ENCODE results near the gene UGP2. TPM values are rescaled to one million over a fixed set of nuclear protein-coding genes. Genes with fewer than 3 reads are reported as not detected.
"Not testable (repeated sequence)": the region's sequence is repeated elsewhere in the genome, so short reads cannot be mapped to it uniquely, and the experiment has no call there.

The UGP2 gene
- 83.9 TPM for total RNA-seq

GRCh38 chr2:63841254-63842022 lies at the start of gene UGP2:
Gene UGP2, plus strand, starts transcription at chr2:63841896. Its CDS starts 290 bp downstream, at chr2:63842186.
- DNase-seq, result peak; percentile 71

- no peak for DNase-seq
Observed at GRCh38 chr2:63792530-63792929, 49.2 kb upstream of the UGP2 start.

DNA sequence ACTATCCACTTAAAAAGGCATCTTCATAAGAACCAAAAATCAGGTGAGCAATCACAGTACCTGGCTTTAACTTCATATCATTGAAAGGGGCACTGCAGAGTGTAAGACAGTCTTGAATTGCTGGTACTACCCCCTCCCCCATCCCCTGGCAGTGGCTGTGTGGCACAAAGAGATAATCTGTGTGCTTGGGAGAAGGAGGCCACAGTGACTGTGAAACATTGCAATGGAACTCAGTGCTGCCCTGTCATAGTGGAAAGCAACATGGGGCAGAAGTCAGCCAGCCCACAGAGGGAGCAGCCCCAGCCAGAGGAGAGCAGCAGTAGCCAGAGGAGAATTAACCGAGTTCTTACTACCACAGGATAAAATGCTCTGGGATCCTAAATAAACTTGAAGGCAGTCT lies 45.3 kb upstream of the UGP2 start:
- DNase-seq, result no peak

DNA sequence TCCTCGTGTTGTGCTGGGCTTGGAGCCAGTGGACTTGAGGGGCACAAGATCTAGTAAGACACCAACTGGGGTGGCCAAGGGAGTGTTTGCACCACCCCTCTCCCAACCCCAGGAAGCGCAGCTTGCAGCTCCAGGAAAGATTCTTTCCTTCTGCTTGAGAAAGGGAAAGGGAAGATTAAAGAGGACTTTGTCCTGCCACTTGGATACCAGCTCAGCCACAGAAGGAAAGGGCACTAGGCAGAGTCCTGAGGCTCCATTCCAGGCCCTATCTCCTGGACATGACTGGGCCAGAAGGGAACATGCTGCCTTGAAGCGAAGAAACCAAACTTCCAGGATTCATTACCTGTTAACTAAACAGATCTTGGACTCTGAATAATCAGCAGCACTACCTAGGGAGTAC lies 44.9 kb upstream of the UGP2 start:
- DNase-seq, result no peak

DNA sequence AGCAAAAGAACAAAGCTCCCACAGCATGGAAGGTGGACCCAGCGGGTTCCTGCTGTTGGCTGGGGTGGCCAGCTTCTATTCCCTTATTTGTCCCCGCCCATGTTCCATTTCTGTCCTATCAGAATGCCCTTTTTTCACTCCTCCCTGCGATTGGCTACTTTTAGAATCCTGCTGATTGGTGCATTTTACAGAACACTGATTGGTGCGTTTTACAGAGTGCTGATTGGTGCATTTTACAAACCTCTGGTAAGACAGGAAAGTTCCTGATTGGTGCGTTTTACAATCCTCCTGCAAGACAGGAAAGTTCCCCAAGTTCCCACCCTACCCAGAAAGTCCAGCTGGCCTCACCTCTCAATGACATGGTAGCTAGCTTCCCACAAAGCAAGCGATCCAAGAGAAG lies 40.2 kb upstream of the UGP2 start:
- no peak for DNase-seq

- DNase-seq, result no peak
Observed at GRCh38 chr2:63805412-63805811, 36.3 kb upstream of the UGP2 start.

- DNase-seq, result not testable (repeated sequence)
Observed at GRCh38 chr2:63808036-63808435, 33.7 kb upstream of the UGP2 start.

- not testable (repeated sequence) for DNase-seq
Observed at GRCh38 chr2:63808911-63809310, 32.8 kb upstream of the UGP2 start.

- no peak for DNase-seq
Observed at GRCh38 chr2:63811063-63811462, 30.6 kb upstream of the UGP2 start.

DNA sequence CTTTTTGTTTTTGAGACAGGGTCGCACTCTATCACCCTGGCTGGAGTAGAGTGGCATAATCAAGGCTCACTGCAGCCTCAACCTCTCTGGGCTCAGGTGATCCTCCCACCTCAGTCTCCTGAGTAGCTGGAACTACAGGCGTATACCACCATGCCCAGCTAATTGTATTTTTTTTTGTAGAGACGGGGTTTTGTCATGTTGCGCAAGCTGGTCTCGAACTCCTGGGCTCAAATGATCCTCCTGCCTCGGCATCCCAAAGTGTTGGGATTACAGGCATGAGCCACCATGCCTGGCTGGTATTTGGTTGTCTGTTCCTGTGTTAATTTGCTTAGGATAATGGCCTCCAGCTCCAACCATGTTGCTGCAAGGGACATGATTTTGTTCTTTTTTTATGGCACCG lies 29.8 kb upstream of the UGP2 start:
- not testable (repeated sequence) for DNase-seq

DNA sequence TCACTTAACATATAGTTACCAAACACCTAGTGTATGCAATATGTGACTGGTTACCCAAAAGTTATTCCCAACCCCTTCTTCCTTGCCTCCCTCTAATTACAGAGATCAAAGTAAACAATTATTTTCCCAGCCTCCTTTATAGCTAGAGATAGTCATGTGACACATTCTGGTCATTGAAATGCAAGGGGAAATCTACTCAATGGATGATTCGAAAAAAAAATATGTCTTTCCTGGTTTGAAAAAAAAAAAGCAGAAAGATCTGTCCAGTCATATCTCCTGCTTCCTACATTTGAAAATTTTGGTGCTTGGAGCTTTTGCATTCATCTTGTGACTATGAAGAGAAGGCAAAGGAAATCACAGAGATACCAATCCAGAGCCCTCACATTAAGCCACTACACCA lies 27.6 kb upstream of the UGP2 start:
- no peak for DNase-seq

- DNase-seq, result no peak
Observed at GRCh38 chr2:63817382-63817781, 24.3 kb upstream of the UGP2 start.

DNA sequence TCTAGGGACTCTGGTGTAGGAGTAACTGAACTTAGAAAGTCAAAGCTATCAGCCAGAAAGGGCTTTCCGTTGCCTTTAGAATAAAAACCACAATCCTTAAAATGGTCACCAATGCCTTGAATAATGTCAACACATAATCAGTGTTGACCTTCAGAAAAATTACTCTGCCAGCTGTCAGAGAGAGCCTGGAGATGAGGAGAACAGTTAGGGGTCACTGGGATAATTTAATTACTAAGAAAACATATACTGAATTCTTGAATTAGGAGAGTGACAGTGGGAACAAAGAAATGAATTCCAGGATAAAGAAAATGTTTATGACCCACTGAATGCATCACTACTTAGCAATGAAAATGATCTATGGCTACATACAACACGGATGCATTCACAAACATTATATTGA lies 23.4 kb upstream of the UGP2 start:
- no peak for DNase-seq

DNA sequence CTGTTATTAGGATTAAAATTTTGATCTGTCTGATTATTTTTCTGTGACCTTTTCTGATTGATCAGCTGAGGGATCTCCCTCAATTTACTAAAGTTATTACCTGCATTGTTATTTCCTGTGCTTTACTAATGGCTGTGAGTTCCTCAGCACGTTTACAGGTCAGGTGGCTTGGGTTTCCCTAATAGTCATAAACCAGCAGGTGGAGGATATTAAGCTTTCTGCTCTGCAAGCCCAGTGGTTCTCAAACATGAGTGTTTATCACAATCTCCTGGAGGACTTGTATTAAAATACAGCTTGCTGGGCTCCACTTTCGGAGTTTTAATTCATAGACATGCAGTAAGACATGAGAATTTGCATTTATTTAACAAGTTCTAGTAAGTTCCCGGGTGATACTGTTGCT lies 22.4 kb upstream of the UGP2 start:
- DNase-seq, result no peak

GRCh38 chr2:63819765-63820717 lies 21.7 kb upstream of the UGP2 start:
- DNase-seq, result no peak

GRCh38 chr2:63820969-63821368 lies 20.7 kb upstream of the UGP2 start:
- no peak for DNase-seq

GRCh38 chr2:63821396-63821795 lies 20.3 kb upstream of the UGP2 start:
- DNase-seq, result no peak

GRCh38 chr2:63822478-63822877 lies 19.2 kb upstream of the UGP2 start:
- DNase-seq, result no peak

DNA sequence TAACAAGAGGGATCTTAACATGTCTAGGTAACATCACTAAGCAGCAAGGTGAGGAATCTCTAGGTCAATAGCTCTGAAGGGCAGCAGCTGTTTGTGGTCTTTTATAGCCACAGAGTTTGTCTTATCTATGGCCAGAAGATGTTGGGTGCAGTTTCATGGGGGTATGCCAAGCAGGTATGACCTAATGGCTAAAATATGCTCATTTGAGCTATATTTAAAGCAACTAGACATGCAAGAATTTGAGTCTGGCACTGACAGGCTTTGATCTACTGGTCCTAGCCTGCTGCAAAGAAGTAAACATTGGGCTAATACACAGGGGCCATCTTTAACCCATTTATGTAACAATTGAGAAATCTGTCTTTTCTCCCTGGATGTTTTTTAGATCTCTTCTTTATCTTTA lies 13.9 kb upstream of the UGP2 start:
- DNase-seq, result no peak

DNA sequence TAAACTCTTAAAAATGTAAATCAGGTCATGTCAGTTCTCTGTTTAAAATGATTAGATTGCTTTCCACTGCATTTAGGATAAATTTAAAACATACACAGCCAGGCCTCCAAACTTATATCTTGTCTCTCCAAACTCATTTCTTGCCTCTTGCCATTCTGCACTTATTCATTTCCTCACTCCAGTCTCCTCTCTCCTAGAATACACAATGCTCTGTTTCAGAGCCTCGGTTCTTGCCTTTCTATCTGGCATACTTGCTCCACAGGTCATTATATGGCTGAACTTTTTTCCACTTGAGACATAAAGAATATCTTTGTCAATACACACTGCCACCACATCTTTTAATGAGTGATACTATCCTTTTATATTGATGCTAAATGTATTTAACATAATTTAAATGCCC lies 10.5 kb upstream of the UGP2 start:
- DNase-seq, result no peak

DNA sequence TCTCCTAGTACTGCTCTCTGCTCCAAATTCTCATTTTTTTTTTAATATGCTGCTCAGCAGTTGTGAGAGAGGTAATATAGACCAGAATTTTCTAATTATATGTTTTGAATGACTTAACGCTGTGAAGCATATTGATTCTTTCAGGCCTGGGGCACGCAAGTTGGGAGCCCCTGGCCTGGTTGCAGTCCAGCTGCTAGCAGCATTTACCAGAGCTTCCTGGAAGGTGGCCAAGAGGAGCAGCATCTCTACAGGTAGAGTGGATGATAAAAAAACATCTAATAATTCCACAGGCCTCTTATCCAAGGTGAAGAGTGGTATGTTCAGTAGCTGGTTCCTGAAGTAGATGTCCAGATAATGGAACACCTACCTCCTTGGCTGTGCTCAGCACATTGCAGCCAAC lies 7.3 kb upstream of the UGP2 start:
- DNase-seq, result no peak

GRCh38 chr2:63837036-63837594 lies 4.6 kb upstream of the UGP2 start:
- DNase-seq, result no peak

- DNase-seq, result peak; percentile 68
Observed at GRCh38 chr2:63840081-63840784, 1.5 kb upstream of the UGP2 start.

All from occipital lobe (tissue), 2 donors.